ENCODE results near the gene TRMT1.

GRCh38 chr19:13102666-13103580, 13.6 kb downstream of the TRMT1 start, which contains the start of gene LYL1:
- TF ChIP-seq, protein P1, sequence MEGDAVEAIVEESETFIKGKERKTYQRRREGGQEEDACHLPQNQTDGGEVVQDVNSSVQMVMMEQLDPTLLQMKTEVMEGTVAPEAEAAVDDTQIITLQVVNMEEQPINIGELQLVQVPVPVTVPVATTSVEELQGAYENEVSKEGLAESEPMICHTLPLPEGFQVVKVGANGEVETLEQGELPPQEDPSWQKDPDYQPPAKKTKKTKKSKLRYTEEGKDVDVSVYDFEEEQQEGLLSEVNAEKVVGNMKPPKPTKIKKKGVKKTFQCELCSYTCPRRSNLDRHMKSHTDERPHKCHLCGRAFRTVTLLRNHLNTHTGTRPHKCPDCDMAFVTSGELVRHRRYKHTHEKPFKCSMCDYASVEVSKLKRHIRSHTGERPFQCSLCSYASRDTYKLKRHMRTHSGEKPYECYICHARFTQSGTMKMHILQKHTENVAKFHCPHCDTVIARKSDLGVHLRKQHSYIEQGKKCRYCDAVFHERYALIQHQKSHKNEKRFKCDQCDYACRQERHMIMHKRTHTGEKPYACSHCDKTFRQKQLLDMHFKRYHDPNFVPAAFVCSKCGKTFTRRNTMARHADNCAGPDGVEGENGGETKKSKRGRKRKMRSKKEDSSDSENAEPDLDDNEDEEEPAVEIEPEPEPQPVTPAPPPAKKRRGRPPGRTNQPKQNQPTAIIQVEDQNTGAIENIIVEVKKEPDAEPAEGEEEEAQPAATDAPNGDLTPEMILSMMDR (IDR thresholded peaks at IDR 0.05), result peak in 1 of 6 experiments; percentile 17
- peak in 2 of 4 donors; percentile 18 to 25 for TF ChIP-seq POLR2A (IDR thresholded peaks at IDR 0.05)
